Ascending aorta (tissue), 2 donors: ENCODE results near the gene APOL3. TPM values are rescaled to one million over a fixed set of nuclear protein-coding genes. Genes with fewer than 3 reads are reported as not detected.
A peak's percentile ranks its signal among the peaks of the same experiment; 100 is the strongest.

Source experiments
- DNase-seq, 2 donors: peaks; one replicate each; pipeline ENCODE4 v3.0.0-alpha.2; 2019; ENCODE audit warnings: low spot score in 2 of 2
- H3K27ac ChIP-seq, 2 donors: fragments of 200-600 bp; sonication (generic); one replicate each; pipeline ENCODE4 v1.5.1; 2016 to 2017; ENCODE audit warnings: mild to moderate bottlenecking in 1 of 2
- H3K27me3 ChIP-seq: fragments of 200-600 bp; sonication (generic); one replicate; pipeline ENCODE4 v1.5.1; 2017
- H3K36me3 ChIP-seq, 2 donors: fragments of 200-600 bp; sonication (generic); one replicate each; pipeline ENCODE4 v1.5.1; 2016
- H3K4me1 ChIP-seq, 2 donors: fragments of 200-600 bp; sonication (generic); one replicate each; pipeline ENCODE4 v1.5.1; 2016 to 2017; ENCODE audit warnings: mild to moderate bottlenecking in 1 of 2
- H3K4me3 ChIP-seq, 2 donors: fragments of 200-600 bp; sonication (generic); one replicate each; pipeline ENCODE4 v1.5.1; 2016 to 2017; ENCODE audit warnings: mild to moderate bottlenecking in 1 of 2
- H3K9me3 ChIP-seq, 2 donors: fragments of 200-600 bp; sonication (generic); one replicate each; pipeline ENCODE4 v1.5.1; 2016
- CTCF ChIP-seq, 3 experiments: fragments of 200-600 bp in 2 of 3; fragments of 450-650 bp in 1 of 3; sonication (generic) in 2 of 3; IDR thresholded peaks; one replicate each; pipeline ENCODE4 v1.5.1; 2016 to 2019; ENCODE audit warnings: antibody characterized with exemption in 3 of 3, mild to moderate bottlenecking in 1 of 3, moderate library complexity in 1 of 3
- intact Hi-C: fragments of 100-400 bp; cut with DNase I; formaldehyde crosslinking; loops from one replicate; pipeline ENCODE4 v1.15.1; 2023
- total RNA-seq: library from RNA; depleted of rRNA; stranded (reverse); fragments of >200 nt; gene quantifications from one replicate; pipeline ENCODE4 v1.1.0, GENCODE V29; 2016

Gene APOL3
- total RNA-seq, 1 donor from 2014 or later = 47.3 TPM

GRCh38 chr22:36198536-36198935, 38.0 kb upstream of the APOL3 start:
- intact Hi-C loops = loop anchor here (5.0 kb wide), 2 partner anchors 39 to 289 kb away; partner anchors contain the start of gene APOL2
- no peaks in the 10 kb centered on the region for H3K27me3 ChIP-seq
- H3K9me3 ChIP-seq = no peaks in the 10 kb centered on the region
- H3K4me1 ChIP-seq = no peaks in the 10 kb centered on the region
- peak in 1 of 2 donors; percentile 56 for DNase-seq
- no peak overlapping the region for H3K4me3 ChIP-seq
- no peak for TF ChIP-seq CTCF (IDR thresholded peaks at IDR 0.05)
- no peak overlapping the region for H3K27ac ChIP-seq
- no peaks in the 10 kb centered on the region for H3K36me3 ChIP-seq

GRCh38 chr22:36197514-36198146, 37.1 kb upstream of the APOL3 start:
- no peak for TF ChIP-seq CTCF (IDR thresholded peaks at IDR 0.05)
- Histone ChIP-seq H3K4me1 (no peaks in the 10 kb centered on the region), H3K27ac (no peak overlapping the region), H3K4me3 (no peak overlapping the region), H3K27me3 (no peaks in the 10 kb centered on the region), H3K9me3 (no peaks in the 10 kb centered on the region), H3K36me3 (no peaks in the 10 kb centered on the region)
- DNase-seq = peak in 1 of 2 donors; percentile 61
- intact Hi-C loops = loop anchor here (5.0 kb wide), 2 partner anchors 40 to 290 kb away; partner anchors contain the start of gene APOL2

- Histone ChIP-seq H3K4me1 (no peaks in the 10 kb centered on the region), H3K9me3 (no peaks in the 10 kb centered on the region), H3K27me3 (no peaks in the 10 kb centered on the region), H3K27ac (peak overlapping the region in 1 of 2 donors; percentile 27), H3K36me3 (no peaks in the 10 kb centered on the region), H3K4me3 (no peak overlapping the region)
- intact Hi-C loops = loop anchor here (5.0 kb wide), 2 partner anchors 40 to 290 kb away; partner anchors contain the start of gene APOL2
- TF ChIP-seq CTCF (IDR thresholded peaks at IDR 0.05) = no peak
- peak in 1 of 2 donors; percentile 73 for DNase-seq
Measured at GRCh38 chr22:36197065-36197440, 36.5 kb upstream of the APOL3 start.

GRCh38 chr22:36196254-36197064, 35.9 kb upstream of the APOL3 start:
- Histone ChIP-seq H3K9me3 (no peaks in the 10 kb centered on the region), H3K27ac (peak overlapping the region in 1 of 2 donors; percentile 27), H3K36me3 (no peaks in the 10 kb centered on the region), H3K4me3 (no peak overlapping the region), H3K4me1 (no peaks in the 10 kb centered on the region), H3K27me3 (no peaks in the 10 kb centered on the region)
- intact Hi-C loops = loop anchor here (5.0 kb wide), 2 partner anchors 41 to 291 kb away; partner anchors contain the start of gene APOL2
- no peak for TF ChIP-seq CTCF (IDR thresholded peaks at IDR 0.05)
- DNase-seq = no peak

GRCh38 chr22:36194971-36195370, 34.4 kb upstream of the APOL3 start:
- DNase-seq = peak in 1 of 2 donors; percentile 80
- peak; percentile 71 to 79 (median 76) for TF ChIP-seq CTCF (IDR thresholded peaks at IDR 0.05)
- Histone ChIP-seq H3K4me3 (no peak overlapping the region), H3K4me1 (no peaks in the 10 kb centered on the region), H3K36me3 (no peaks in the 10 kb centered on the region), H3K27me3 (no peaks in the 10 kb centered on the region), H3K27ac (no peak overlapping the region), H3K9me3 (no peaks in the 10 kb centered on the region)
- intact Hi-C loops = loop anchor here (2.0 to 5.0 kb wide), 4 partner anchors 28 to 292 kb away; partner anchors contain the start of gene APOL2
